Endothelial cell of umbilical vein (primary cell): ENCODE data around the gene TCF21. TPM values are rescaled to one million over a fixed set of nuclear protein-coding genes. Genes with fewer than 3 reads are reported as not detected.

Experiments used
- BruUV-seq: library from RNA; stranded (reverse); fragments of 400-500 nt; replicated peaks from 2 replicates; lab custom pipeline; 2021; lab: Mats Ljungman, UMichigan
- CTCF ChIA-PET: fragments of 300-600, 350-600 bp; sonication (Branson Sonifier 250); formaldehyde crosslinking; loops from one replicate; lab custom pipeline; 2021; ENCODE audit warnings: antibody characterized with exemption, inconsistent platforms; lab: Charles Lee
- POLR2A ChIA-PET: fragments of 300-600, 350-600 bp; sonication (Branson Sonifier 250); formaldehyde crosslinking; loops from one replicate; lab custom pipeline; 2021; ENCODE audit warnings: antibody characterized with exemption, inconsistent platforms; lab: Charles Lee
- DNase-seq: peaks from one replicate; pipeline ENCODE4 v3.0.0-alpha.2; 2011; ENCODE audit warnings: low read depth, low spot score
- FAIRE-seq: peaks from 2 replicates; lab custom pipeline; 2011; peaks lifted over from hg19 to GRCh38; lab: Jason Lieb, UNC
- H2AFZ ChIP-seq: 2 replicates; pipeline ENCODE4 v1.6.0; 2012; ENCODE audit warnings: low read depth, low read length, control low read depth, inconsistent platforms
- H3K27ac ChIP-seq: 2 replicates; pipeline ENCODE4 v1.5.1; 2011; ENCODE audit warnings: low read depth, mild to moderate bottlenecking, control low read depth, low read length, moderate library complexity; ENCODE audit not compliant: insufficient read depth
- H3K27me3 ChIP-seq, 2 experiments: 2 replicates each; pipeline versions ENCODE4 v1.6.0 to v1.6.1; 2011; ENCODE audit warnings: low read length in 2 of 2, mixed read lengths in 1 of 2; ENCODE audit not compliant: control insufficient read depth in 2 of 2, insufficient read depth in 2 of 2
- H3K36me3 ChIP-seq, 2 experiments: 2 replicates in 1 of 2; 3 replicates in 1 of 2; pipeline ENCODE4 v1.5.1; 2011; ENCODE audit warnings: low read length in 2 of 2, mild to moderate bottlenecking in 1 of 2, moderate library complexity in 1 of 2; ENCODE audit not compliant: control insufficient read depth in 2 of 2, insufficient read depth in 2 of 2; ENCODE audit errors: extremely low read depth in 1 of 2
- H3K4me1 ChIP-seq: 3 replicates; pipeline ENCODE4 v1.5.1; 2011; ENCODE audit warnings: mild to moderate bottlenecking, low read length; ENCODE audit not compliant: control insufficient read depth, insufficient read depth; ENCODE audit errors: extremely low read depth
- H3K4me2 ChIP-seq: 2 replicates; pipeline ENCODE4 v1.6.1; 2011; ENCODE audit warnings: low read length, control low read depth, mixed read lengths; ENCODE audit not compliant: insufficient read depth
- H3K4me3 ChIP-seq, 3 experiments: fragments of 200-600 bp in 1 of 3; sonication (generic), shearing (Covaris generic) in 1 of 3; replicated peaks in 1 of 3; 2 replicates each; pipeline ENCODE4 v1.5.1; 2011 to 2016; ENCODE audit warnings: control low read depth in 3 of 3, low read length in 3 of 3, mild to moderate bottlenecking in 2 of 3, inconsistent platforms in 1 of 3, low read depth in 1 of 3, moderate library complexity in 1 of 3; ENCODE audit not compliant: insufficient read depth in 1 of 3
- H3K79me2 ChIP-seq: 2 replicates; pipeline ENCODE4 v1.6.0; 2012; ENCODE audit warnings: low read length, inconsistent platforms; ENCODE audit not compliant: control insufficient read depth, insufficient read depth
- H3K9ac ChIP-seq: replicated peaks from 2 replicates; pipeline ENCODE3; 2011; ENCODE audit warnings: low read length, control low read depth; ENCODE audit not compliant: insufficient read depth; ENCODE audit errors: extremely low read depth
- H3K9me1 ChIP-seq: replicated peaks from 3 replicates; pipeline ENCODE4 v1.6.0; 2011; ENCODE audit warnings: mild to moderate bottlenecking, low read length; ENCODE audit not compliant: control insufficient read depth, insufficient read depth; ENCODE audit errors: extremely low read depth
- H3K9me3 ChIP-seq: replicated peaks from 2 replicates; pipeline ENCODE4 v1.5.1; 2012; ENCODE audit warnings: low read length, inconsistent platforms; ENCODE audit not compliant: control insufficient read depth, insufficient read depth
- H4K20me1 ChIP-seq: replicated peaks from 2 replicates; pipeline ENCODE3; 2011; ENCODE audit warnings: mild to moderate bottlenecking, low read length; ENCODE audit not compliant: control insufficient read depth, insufficient read depth; ENCODE audit errors: extremely low read depth
- EZH2 ChIP-seq: IDR thresholded peaks from 2 replicates; pipeline ENCODE4 v1.6.1; 2012; ENCODE audit warnings: borderline replicate concordance, low read depth, mild to moderate bottlenecking, moderate library complexity, low read length, inconsistent platforms; ENCODE audit not compliant: severe bottlenecking
- FOS ChIP-seq: IDR thresholded peaks from 2 replicates; pipeline ENCODE4 v1.6.1; 2011; ENCODE audit warnings: mild to moderate bottlenecking, low read length, moderate library complexity, borderline replicate concordance; ENCODE audit not compliant: insufficient read depth
- GATA2 ChIP-seq: IDR thresholded peaks from 2 replicates; pipeline ENCODE4 v1.7.0; 2011; ENCODE audit warnings: low read depth, mild to moderate bottlenecking, moderate library complexity, mixed read lengths, low read length; ENCODE audit not compliant: insufficient read length, insufficient read depth
- JUN ChIP-seq: IDR thresholded peaks from 2 replicates; pipeline ENCODE4 v1.6.1; 2011; ENCODE audit warnings: borderline replicate concordance, low read depth; ENCODE audit not compliant: insufficient read length, insufficient read depth
- MYC ChIP-seq: IDR thresholded peaks from one replicate; pipeline ENCODE4 v1.6.1; 2011; ENCODE audit warnings: mild to moderate bottlenecking, low read depth, low read length
- POLR2A ChIP-seq: IDR thresholded peaks from 2 replicates; pipeline ENCODE4 v1.6.1; 2012; ENCODE audit warnings: low read depth, mild to moderate bottlenecking, control low read depth, low read length
- POLR2AphosphoS5 ChIP-seq: IDR thresholded peaks from 2 replicates; pipeline ENCODE4 v1.6.1; 2012; ENCODE audit warnings: low read depth, mild to moderate bottlenecking, control low read depth, low read length, moderate library complexity; ENCODE audit not compliant: insufficient read depth
- dilution Hi-C: fragments of 300-500 bp; cut with MboI; formaldehyde crosslinking; loops from one replicate; pipeline ENCODE4 v1.15.0; 2019; ENCODE audit warnings: low sequenced_read_pairs; ENCODE audit not compliant: extremely low pct_ligation_motif_present
- intact Hi-C: fragments of 100-400 bp; cut with micrococcal nuclease; formaldehyde crosslinking; loops from one replicate; pipeline ENCODE4 v1.10.0; 2022
- polyA plus RNA-seq, 4 experiments: library from polyadenylated mRNA; depleted of rRNA in 3 of 4; stranded (reverse) in 3 of 4; unstranded in 1 of 4; fragments of >200 nt; gene quantifications; 2 replicates each; pipeline versions ENCODE4 v1.2.1 to v1.2.3, GENCODE V29; 2011 to 2012; ENCODE audit warnings: missing spikeins in 1 of 4
- total RNA-seq: library from RNA; stranded (reverse); gene quantifications from 2 replicates; pipeline ENCODE4 v1.2.3, GENCODE V29; 2021
- TF ChIP-seq, protein P1 (sequence below), 2 donors: IDR thresholded peaks; 1 replicate in 1 of 2; 2 replicates in 1 of 2; pipeline ENCODE4 v1.5.1; 2011; ENCODE audit warnings: low read length in 2 of 2, mild to moderate bottlenecking in 2 of 2, moderate library complexity in 2 of 2, control low read depth in 1 of 2, inconsistent platforms in 1 of 2, low read depth in 1 of 2; ENCODE audit not compliant: insufficient read depth in 1 of 2; ENCODE audit errors: extremely low read depth in 1 of 2
- TF ChIP-seq, protein P2 (sequence below): IDR thresholded peaks from 2 replicates; pipeline ENCODE4 v1.6.1; 2011; ENCODE audit not compliant: insufficient read depth, insufficient read length

TCF21 gene
- total and polyA plus RNA-seq, 2 donors (not counting 3 experiments of a cell fraction or from before 2014, with no cell fraction given), result not detected

DNA sequence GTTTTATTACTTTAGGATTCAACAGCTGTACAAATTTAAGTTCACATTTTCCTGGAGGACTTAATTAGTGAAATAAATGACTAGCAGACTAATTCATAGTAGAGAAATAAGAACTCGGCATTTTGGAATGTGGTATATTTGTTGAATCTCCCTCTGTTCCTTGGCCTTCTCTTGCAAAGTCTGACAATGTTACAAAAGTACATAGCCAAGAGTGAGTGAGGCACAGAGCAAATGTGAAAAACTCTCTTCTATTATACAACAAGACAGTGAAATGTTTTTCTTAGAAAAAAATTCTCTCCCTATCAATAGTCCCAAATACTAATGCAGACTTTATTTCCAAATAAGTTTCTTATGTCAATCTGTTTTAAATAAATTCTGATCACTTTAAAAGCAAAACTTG is 44.2 kb upstream of the TCF21 start:
- ChIA-PET POLR2A (no interaction called here), CTCF (no interaction called here)
- DNase-seq (no peak), FAIRE-seq (no peak)
- no peak overlapping the region for H3K9ac ChIP-seq
- H3K9me3 ChIP-seq, result no peaks in the 10 kb centered on the region
- intact Hi-C loops (no loop called here), dilution Hi-C loops (no loop called here)
- H3K4me2 ChIP-seq, result no peak overlapping the region
- H2AFZ ChIP-seq, result no peak overlapping the region
- H3K79me2 ChIP-seq, result no peaks in the 10 kb centered on the region
- no peaks in the 10 kb centered on the region for H4K20me1 ChIP-seq
- no peaks in the 10 kb centered on the region for H3K36me3 ChIP-seq
- H3K4me3 ChIP-seq, result no peak overlapping the region
- no peaks in the 10 kb centered on the region for H3K9me1 ChIP-seq
- TF ChIP-seq, protein P1, sequence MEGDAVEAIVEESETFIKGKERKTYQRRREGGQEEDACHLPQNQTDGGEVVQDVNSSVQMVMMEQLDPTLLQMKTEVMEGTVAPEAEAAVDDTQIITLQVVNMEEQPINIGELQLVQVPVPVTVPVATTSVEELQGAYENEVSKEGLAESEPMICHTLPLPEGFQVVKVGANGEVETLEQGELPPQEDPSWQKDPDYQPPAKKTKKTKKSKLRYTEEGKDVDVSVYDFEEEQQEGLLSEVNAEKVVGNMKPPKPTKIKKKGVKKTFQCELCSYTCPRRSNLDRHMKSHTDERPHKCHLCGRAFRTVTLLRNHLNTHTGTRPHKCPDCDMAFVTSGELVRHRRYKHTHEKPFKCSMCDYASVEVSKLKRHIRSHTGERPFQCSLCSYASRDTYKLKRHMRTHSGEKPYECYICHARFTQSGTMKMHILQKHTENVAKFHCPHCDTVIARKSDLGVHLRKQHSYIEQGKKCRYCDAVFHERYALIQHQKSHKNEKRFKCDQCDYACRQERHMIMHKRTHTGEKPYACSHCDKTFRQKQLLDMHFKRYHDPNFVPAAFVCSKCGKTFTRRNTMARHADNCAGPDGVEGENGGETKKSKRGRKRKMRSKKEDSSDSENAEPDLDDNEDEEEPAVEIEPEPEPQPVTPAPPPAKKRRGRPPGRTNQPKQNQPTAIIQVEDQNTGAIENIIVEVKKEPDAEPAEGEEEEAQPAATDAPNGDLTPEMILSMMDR (IDR thresholded peaks at IDR 0.05; ENCODE audit: extremely low read depth in 1 of 2, insufficient read depth in 1 of 2, low read depth in 1 of 2, low read length in 2 of 2), result no peak
- TF ChIP-seq, protein P2, sequence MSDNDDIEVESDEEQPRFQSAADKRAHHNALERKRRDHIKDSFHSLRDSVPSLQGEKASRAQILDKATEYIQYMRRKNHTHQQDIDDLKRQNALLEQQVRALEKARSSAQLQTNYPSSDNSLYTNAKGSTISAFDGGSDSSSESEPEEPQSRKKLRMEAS, result no peak
- TF ChIP-seq MYC (no peak), EZH2 (no peak), POLR2AphosphoS5 (no peak), POLR2A (no peak), FOS (no peak), JUN (no peak), GATA2 (no peak)
- no TSS peak for BruUV-seq
- H3K27me3 ChIP-seq, result peaks cover 0 to 10% of the 10 kb centered on the region in 2 experiments
- no peaks in the 10 kb centered on the region for H3K4me1 ChIP-seq
- H3K27ac ChIP-seq, result no peak overlapping the region
